ACC112 (cell line): ENCODE results near the gene MMP21.

ENCODE experiments used
- H2AFZ ChIP-seq: fragments of 200-600 bp; sonication (generic); one replicate; pipeline ENCODE4 v1.6.0; 2017; ENCODE audit warnings: antibody characterized with exemption, low read length; ENCODE audit not compliant: unreplicated experiment
- H3K27ac ChIP-seq: fragments of 200-600 bp; sonication (generic); 2 replicates; pipeline ENCODE4 v1.5.1; 2014; ENCODE audit warnings: low read depth, mild to moderate bottlenecking, antibody characterized with exemption, low read length, moderate library complexity
- H3K27me3 ChIP-seq: fragments of 200-600 bp; sonication (generic); 2 replicates; pipeline ENCODE4 v1.6.1; 2014; ENCODE audit warnings: mild to moderate bottlenecking, antibody characterized with exemption, low read length, moderate library complexity, mixed read lengths; ENCODE audit not compliant: insufficient read depth
- H3K36me3 ChIP-seq: fragments of 200-600 bp; sonication (generic); 2 replicates; pipeline ENCODE4 v1.6.1; 2016; ENCODE audit warnings: mild to moderate bottlenecking, antibody characterized with exemption, low read length, moderate library complexity, mixed read lengths; ENCODE audit not compliant: insufficient read depth
- H3K4me1 ChIP-seq: fragments of 200-600 bp; sonication (generic); one replicate; pipeline ENCODE4 v1.6.1; 2016; ENCODE audit warnings: low read length, mixed read lengths; ENCODE audit not compliant: insufficient read depth, unreplicated experiment, control insufficient read depth
- H3K4me3 ChIP-seq: fragments of 200-600 bp; sonication (generic); 2 replicates; pipeline ENCODE4 v1.5.1; 2014; ENCODE audit warnings: mild to moderate bottlenecking, low read depth, low read length
- H3K79me2 ChIP-seq: fragments of 200-600 bp; sonication (generic); one replicate; pipeline ENCODE4 v1.6.0; 2016; ENCODE audit warnings: low read length; ENCODE audit not compliant: control insufficient read depth, unreplicated experiment, insufficient read depth

The MMP21 gene, protein sequence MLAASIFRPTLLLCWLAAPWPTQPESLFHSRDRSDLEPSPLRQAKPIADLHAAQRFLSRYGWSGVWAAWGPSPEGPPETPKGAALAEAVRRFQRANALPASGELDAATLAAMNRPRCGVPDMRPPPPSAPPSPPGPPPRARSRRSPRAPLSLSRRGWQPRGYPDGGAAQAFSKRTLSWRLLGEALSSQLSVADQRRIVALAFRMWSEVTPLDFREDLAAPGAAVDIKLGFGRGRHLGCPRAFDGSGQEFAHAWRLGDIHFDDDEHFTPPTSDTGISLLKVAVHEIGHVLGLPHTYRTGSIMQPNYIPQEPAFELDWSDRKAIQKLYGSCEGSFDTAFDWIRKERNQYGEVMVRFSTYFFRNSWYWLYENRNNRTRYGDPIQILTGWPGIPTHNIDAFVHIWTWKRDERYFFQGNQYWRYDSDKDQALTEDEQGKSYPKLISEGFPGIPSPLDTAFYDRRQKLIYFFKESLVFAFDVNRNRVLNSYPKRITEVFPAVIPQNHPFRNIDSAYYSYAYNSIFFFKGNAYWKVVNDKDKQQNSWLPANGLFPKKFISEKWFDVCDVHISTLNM

DNA sequence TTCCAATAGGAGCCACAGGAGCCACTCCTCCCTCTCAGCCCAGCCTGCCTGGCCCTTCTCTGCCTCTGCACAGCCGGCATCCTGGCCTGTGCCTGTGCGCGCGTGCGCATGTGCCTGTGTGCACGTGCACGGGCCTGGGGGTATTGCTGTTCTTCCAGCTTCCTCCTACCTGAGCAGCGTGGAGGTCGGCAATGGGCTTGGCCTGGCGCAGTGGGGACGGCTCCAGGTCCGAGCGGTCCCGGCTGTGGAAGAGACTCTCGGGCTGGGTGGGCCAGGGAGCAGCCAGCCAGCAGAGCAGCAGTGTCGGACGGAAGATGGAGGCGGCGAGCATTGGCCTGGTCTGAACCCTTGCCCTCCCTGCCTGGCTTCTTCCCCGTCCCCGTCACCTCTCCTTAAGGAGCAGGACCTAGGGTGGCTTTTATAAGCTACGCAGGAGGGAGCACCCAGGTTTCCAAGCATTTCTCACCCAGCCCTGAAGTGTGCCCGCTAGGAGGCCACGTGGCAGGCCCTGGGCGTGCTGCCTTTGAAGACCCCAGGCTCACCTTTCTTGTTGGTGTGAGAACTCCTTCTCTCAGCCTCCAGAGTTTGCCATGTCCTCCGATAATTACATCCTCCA is at the start of gene MMP21:
Gene MMP21, minus strand, starts transcription at position 331 of the 616 bp plus-strand sequence. Its CDS starts 0 bp downstream, at position 331.
- no peaks in the 10 kb centered on the region for H3K36me3 ChIP-seq
- no peak within 1 kb of the TSS for H3K4me3 ChIP-seq
- no peaks in the 10 kb centered on the region for H3K4me1 ChIP-seq
- H2AFZ ChIP-seq: no peak within 1 kb of the TSS
- H3K27me3 ChIP-seq: no peaks in the 10 kb centered on the region
- no peaks in the 10 kb centered on the region for H3K79me2 ChIP-seq
- H3K27ac ChIP-seq: no peak within 1 kb of the TSS

DNA sequence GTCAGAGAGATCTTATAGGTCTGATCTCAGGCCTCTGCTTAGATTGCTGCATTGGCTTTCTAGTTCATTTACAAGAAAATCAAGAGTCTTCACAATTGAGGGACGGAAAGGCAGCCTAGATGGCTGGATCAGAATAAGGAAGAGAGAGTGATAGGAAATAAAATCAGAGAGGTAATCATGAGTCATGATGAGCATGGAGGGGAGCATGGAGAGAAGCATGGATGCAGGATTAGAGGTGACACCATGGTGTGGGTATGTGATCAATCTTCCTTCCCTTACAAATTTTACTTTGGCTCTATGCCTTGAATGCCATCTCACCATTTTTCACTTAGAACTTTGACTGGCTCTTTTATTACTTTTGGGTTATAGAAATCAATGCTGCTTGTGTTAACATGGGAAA is 49.1 kb upstream of the MMP21 start:
- Histone ChIP-seq H3K4me3 (peak overlapping the region; percentile 93), H3K79me2 (peaks cover 82% of the 10 kb centered on the region), H3K4me1 (peaks cover 35% of the 10 kb centered on the region), H3K36me3 (peaks cover 24% of the 10 kb centered on the region), H3K27ac (peak overlapping the region; percentile 75), H3K27me3 (no peaks in the 10 kb centered on the region), H2AFZ (no peak overlapping the region)

- H3K4me3 ChIP-seq: peak overlapping the region; percentile 93
- H2AFZ ChIP-seq: peak overlapping the region; percentile 73
- H3K27ac ChIP-seq: peak overlapping the region; percentile 75
- H3K27me3 ChIP-seq: no peaks in the 10 kb centered on the region
- peaks cover 35% of the 10 kb centered on the region for H3K4me1 ChIP-seq
- H3K79me2 ChIP-seq: peaks cover 74% of the 10 kb centered on the region
- H3K36me3 ChIP-seq: peaks cover 16% of the 10 kb centered on the region
These were observed 48.1 kb upstream of the MMP21 start for GRCh38 chr10:125823663-125824251.

DNA sequence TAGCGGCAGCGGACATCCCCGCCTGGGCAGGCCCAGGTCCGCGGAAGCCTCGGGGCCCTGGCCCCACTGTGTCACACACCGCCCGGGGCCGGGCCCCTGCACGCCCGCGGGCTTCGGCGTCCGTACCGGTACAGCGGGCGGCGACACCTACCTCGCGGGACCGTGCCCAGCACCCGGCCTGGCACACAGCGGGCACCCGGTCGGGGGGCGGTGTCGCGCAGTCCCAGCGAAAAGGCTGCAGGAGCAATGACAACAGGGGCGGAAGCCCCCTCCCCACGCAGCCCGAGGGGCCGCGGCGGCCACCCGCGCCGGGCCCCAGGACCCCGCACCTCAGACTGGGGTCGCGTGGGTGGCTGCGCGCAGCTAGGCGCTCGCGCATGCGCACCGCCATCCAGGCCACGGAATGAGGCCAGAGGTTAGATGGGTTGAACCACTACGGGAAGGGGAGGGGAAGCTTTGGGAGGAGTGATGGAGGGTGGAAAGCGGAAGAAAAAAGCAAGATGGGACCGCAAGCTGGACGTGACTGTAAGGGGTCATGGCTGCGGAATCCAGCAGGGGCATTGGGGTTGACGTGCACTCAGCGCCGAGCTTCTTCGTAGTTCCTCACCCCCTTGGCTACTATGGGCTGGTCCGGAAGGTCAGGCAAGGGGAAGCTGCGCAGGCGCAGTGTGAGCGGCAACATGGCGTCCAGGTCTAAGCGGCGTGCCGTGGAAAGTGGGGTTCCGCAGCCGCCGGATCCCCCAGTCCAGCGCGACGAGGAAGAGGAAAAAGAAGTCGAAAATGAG is 47.4 kb upstream of the MMP21 start, which contains the start of the genes BCCIP and UROS:
Gene BCCIP, plus strand, starts transcription at position 669 of the 785 bp plus-strand sequence. Its CDS starts 12 bp downstream, at position 681.
Gene UROS, minus strand, starts transcription at position 381 of the 785 bp plus-strand sequence. CDS start 6,759 bp downstream, outside the sequence.
- Histone ChIP-seq H3K79me2 (peaks cover 68% of the 10 kb centered on the region), H3K4me1 (peaks cover 35% of the 10 kb centered on the region), H2AFZ (peak within 1 kb of the TSS; percentile 73), H3K27me3 (no peaks in the 10 kb centered on the region), H3K4me3 (peak within 1 kb of the TSS; percentile 93), H3K36me3 (peaks cover 10% of the 10 kb centered on the region), H3K27ac (peak within 1 kb of the TSS; percentile 75)

GRCh38 chr10:125820701-125821100 is 45.1 kb upstream of the MMP21 start:
- Histone ChIP-seq H3K27me3 (no peaks in the 10 kb centered on the region), H3K27ac (no peak overlapping the region), H3K4me1 (peaks cover 28% of the 10 kb centered on the region), H3K4me3 (no peak overlapping the region), H2AFZ (no peak overlapping the region), H3K79me2 (peaks cover 51% of the 10 kb centered on the region), H3K36me3 (no peaks in the 10 kb centered on the region)

- peaks cover 21% of the 10 kb centered on the region for H3K79me2 ChIP-seq
These were observed 41.8 kb upstream of the MMP21 start for GRCh38 chr10:125817337-125817946.

GRCh38 chr10:125816548-125816947 is 40.9 kb upstream of the MMP21 start:
- no peak overlapping the region for H2AFZ ChIP-seq
- H3K79me2 ChIP-seq: peaks cover 13% of the 10 kb centered on the region
- H3K36me3 ChIP-seq: peaks cover 13% of the 10 kb centered on the region; the same call in 1 of the 2 replicates
- H3K4me1 ChIP-seq: peaks cover 6% of the 10 kb centered on the region
- H3K4me3 ChIP-seq: no peak overlapping the region
- no peak overlapping the region for H3K27ac ChIP-seq
- no peaks in the 10 kb centered on the region for H3K27me3 ChIP-seq

More at GRCh38 chr10:125817337-125817946, 41.8 kb upstream of the MMP21 start:
- H3K36me3 ChIP-seq: peaks cover 9% of the 10 kb centered on the region; the same call in 1 of the 2 replicates
- H3K4me1 ChIP-seq: peaks cover 13% of the 10 kb centered on the region
- H3K27ac ChIP-seq: no peak overlapping the region
- no peak overlapping the region for H3K4me3 ChIP-seq
- no peaks in the 10 kb centered on the region for H3K27me3 ChIP-seq
- no peak overlapping the region for H2AFZ ChIP-seq

- Histone ChIP-seq H2AFZ (no peak overlapping the region), H3K79me2 (peaks cover 5% of the 10 kb centered on the region), H3K27ac (no peak overlapping the region), H3K27me3 (no peaks in the 10 kb centered on the region), H3K4me3 (no peak overlapping the region), H3K4me1 (peaks cover under 1% of the 10 kb centered on the region), H3K36me3 (peaks cover 20% of the 10 kb centered on the region)
These were observed 40.1 kb upstream of the MMP21 start for GRCh38 chr10:125815764-125816163.

DNA sequence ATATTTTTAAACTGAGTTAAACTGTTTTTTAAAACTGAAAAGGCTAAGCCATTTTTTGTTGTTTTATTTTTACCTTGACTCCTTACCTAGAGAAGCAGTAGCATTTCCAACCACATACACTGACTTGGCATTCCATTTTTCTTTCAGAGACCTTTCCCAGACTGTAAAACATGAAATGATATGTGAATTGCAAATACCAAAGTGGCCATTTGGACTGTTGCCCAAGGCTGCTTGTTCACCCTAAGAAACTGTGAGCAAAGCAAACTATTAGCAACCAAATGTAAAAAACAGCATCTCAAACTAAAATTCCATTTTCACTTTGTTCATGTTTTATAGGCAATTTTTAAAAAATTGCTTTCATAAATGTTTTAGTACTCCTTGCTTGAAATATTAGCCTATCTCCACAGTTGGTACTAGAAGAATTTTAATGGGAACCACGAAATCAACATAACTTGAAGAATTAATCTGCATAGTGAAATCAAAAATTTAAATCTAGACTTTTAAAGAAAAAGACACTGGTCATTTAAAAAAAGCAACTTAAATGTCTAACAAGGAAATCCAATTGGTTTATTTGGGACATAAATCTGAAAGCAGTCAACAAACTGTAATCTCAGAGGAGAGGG is 36.6 kb upstream of the MMP21 start:
- no peak overlapping the region for H2AFZ ChIP-seq
- no peaks in the 10 kb centered on the region for H3K27me3 ChIP-seq
- no peak overlapping the region for H3K27ac ChIP-seq
- no peaks in the 10 kb centered on the region for H3K79me2 ChIP-seq
- no peaks in the 10 kb centered on the region for H3K4me1 ChIP-seq
- H3K4me3 ChIP-seq: no peak overlapping the region
- H3K36me3 ChIP-seq: peaks cover 31% of the 10 kb centered on the region
